NCI-H2107 treated with DMSO at 0.1 percent for 48 hours (cell line): ENCODE results near the gene CHRNA9.

Experiments used
- DNase-seq: peaks from one replicate; lab custom pipeline; 2025; ENCODE audit not compliant: unreplicated experiment; lab: John Stamatoyannopoulos, UW

CHRNA9 gene

GRCh38 chr4:40378619-40379018 is 43.5 kb downstream of the CHRNA9 start:
- no peak for DNase-seq

DNA sequence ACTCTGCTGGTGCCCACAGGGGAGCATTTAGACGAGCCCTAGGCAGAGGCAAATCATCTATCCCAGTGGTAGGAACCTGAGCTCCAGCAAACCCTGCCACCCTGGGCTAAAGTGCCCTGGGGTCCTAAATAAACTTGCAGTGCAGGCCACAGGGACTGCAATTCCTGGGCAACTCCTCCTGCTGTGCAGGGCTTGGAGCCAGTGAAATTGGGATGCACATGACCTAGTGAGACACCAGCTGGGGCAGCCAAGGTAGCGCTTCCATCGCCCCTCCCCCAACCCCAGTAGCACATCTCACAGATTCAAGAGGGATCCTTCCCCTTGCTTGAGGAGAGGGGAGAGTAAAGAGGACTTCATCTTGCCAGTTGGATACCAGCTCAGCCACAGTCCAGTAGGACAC is 44.1 kb downstream of the CHRNA9 start:
- no peak for DNase-seq

DNA sequence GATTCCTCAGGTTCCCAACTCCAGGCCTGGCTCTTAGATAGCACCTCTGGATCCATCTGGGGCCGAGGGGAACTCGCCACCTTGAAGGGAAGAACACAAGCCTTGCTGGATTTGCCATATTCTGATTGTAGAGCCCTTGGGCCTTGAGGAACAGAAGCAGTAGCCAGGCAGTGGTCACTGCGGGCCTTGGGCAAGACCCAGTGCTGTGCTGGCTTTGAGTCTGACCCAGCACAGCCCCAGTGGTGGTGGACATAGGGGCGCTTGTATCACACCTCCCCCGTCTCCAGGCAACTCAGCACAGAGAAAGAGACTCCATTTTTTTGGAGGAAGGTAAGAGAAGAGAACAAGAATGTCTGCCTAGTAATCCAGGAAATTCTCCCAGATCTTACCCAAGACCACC is 45.5 kb downstream of the CHRNA9 start:
- no peak for DNase-seq

DNA sequence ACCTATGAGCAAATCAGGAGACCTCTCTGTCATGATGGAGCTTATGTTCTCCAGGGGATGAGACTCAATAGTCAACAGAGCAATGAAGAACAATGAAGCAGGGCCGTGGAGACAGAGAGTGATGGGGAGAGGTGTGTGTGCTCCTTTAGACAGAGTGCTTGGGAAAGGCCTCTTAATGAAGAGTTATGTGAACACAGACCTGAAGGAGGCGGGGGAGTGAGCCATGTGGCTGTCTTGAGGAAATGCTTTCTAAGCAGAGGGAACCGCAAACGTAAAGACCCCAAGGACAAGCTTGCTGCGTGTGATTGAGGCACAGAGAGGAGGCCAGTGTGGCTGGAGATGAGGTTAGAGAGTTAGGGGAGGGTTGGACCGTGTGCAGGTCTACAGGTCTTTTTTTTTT is 53.1 kb downstream of the CHRNA9 start:
- DNase-seq: no peak

GRCh38 chr4:40389986-40390385 is 54.9 kb downstream of the CHRNA9 start:
- no peak for DNase-seq

DNA sequence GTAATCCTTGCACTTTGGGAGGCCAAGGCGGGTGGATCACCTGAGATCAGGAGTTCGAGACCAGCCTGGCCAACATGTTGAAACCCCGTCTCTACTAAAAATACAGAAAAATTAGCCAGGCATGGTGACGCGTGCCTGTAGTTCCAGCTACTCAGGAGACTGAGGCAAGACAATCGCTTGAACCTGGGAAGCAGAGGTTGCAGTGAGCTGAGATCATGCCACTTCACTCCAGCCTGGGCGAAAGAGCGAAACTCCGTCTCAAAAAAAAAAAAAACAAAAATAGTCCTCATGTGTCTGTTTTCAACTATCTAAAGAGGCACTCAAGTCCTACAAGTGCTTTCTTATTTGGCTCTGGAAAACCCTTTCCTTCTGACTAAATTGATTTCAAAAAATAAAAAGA is 57.1 kb downstream of the CHRNA9 start:
- peak; percentile 19 for DNase-seq

DNA sequence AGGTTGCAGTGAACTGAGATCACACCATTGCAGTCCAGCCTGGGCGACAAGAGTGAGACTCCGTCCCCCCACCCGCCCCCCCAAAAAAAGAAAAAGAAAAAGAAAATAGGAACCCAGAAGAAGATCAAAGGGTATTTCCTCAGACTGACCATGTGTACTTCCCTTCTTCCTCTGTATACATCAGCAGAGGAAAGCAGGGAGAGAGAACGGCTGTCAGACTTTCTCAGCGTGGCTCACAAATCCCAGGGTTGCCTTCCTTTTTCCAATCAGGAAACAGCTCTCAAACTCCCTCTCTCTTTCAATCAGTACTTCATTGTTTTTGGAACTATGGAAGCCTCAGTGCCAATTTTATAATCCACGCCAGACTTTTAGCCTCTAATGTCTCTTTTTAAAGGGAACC is 59.1 kb downstream of the CHRNA9 start:
- no peak for DNase-seq

DNA sequence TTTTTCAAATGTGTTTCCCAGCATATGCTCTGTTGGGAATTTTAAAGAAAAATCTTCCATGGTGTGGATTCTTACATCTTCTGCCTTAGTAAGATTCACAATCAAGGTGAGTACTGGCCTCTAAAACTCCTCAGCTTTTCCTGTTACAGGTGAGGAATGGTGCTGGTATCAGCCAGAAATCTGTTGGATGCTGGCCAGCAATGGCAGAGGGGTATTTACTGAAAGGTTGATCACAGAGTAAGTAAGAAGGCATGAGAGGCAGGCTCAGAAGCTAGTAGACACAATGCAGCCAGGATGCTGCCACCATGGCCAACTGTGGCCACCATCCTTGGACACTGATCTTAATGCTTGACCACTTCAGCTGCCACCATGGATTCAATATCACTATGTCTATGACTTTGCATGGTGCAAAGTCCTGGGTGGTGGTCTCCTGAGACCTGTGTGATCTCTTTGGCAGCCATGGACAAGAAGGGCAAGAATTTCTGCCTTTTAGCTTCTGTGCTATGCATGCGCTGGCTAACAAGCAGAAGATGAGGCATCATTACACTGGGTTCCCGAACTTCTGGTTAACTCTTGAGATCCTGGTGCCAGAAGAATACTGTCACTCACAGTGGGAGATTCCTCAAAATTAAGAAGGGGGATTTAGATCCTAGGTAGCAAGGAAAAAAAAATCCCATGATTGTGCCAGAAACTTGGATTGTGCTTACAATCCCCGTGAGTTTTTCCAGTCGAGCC is 60.2 kb downstream of the CHRNA9 start:
- peak; percentile 3 for DNase-seq

- DNase-seq: peak; percentile 88
These were observed 61.0 kb downstream of the CHRNA9 start for GRCh38 chr4:40395908-40396793.

- no peak for DNase-seq
These were observed 64.4 kb downstream of the CHRNA9 start for GRCh38 chr4:40399578-40399977.

GRCh38 chr4:40401096-40401495 is 66.0 kb downstream of the CHRNA9 start:
- no peak for DNase-seq

DNA sequence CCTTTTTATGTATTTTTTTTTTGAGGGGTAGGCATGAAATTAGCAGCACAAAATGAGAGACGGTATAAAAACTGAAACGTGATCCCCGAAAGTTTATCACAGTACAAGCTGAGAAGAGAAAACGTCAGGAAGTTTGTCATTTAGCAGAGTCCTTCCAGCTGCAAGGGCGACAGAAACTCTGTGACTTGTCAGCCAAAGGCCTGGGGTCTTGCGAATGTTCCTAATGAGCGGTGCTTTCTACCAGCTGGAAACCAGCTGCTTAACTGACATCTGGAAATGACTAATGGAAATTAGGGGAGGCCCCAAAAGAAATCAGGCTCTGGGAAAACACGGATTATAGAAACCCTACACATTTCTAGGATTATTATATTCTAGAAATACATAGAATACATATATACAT is 66.5 kb downstream of the CHRNA9 start:
- no peak for DNase-seq

DNA sequence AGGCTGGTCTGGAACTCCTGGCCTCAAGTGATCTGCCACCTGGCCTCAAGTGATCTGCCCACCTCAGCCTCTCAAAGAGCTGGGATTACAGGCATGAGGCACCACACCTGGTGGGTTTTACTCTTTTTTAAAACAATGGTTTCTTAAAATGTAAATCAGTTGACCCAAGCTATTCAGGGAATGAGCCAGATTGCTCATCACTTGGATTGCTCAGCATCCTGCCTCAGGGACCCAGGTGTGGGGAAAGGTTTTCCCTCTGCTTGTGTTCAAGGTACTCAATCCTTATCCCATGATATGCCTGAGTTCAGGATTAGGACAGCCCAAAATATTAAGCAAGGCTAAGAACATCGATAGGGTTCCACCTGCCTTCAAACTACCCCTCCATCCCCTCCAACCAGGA is 67.4 kb downstream of the CHRNA9 start:
- DNase-seq: no peak

GRCh38 chr4:40403081-40403480 is 67.9 kb downstream of the CHRNA9 start:
- DNase-seq: no peak
